Upper lobe of left lung (tissue), 4 donors: ENCODE results near the gene DIO1.
"Not testable (repeated sequence)": the region's sequence is repeated elsewhere in the genome, so short reads cannot be mapped to it uniquely, and the experiment has no call there.

Experiments used
- CTCF ChIP-seq, 6 experiments: fragments of 450-650 bp in 4 of 6; fragments of 200-600 bp in 2 of 6; sonication (generic) in 2 of 6; IDR thresholded peaks; one replicate each; pipeline ENCODE4 v1.5.1; 2016 to 2019; ENCODE audit warnings: antibody characterized with exemption in 6 of 6
- POLR2A ChIP-seq, 4 donors: fragments of 450-650 bp; IDR thresholded peaks; one replicate each; pipeline ENCODE4 v1.5.1; 2016 to 2017; ENCODE audit warnings: antibody characterized with exemption in 4 of 4, mild to moderate bottlenecking in 2 of 4

- TF ChIP-seq POLR2A, CTCF (IDR thresholded peaks at IDR 0.05): not testable (repeated sequence)
These were observed 18.8 kb upstream of the DIO1 start for GRCh38 chr1:53875150-53875549.
